Retinal pigment epithelial cell (primary cell): ENCODE data around the gene SCLT1.
"Not testable (repeated sequence)": the region's sequence is repeated elsewhere in the genome, so short reads cannot be mapped to it uniquely, and the experiment has no call there.

Experiments
- DNase-seq: peaks from one replicate; pipeline ENCODE4 v3.0.0-alpha.2; 2010; ENCODE audit warnings: low read depth
- H3K4me3 ChIP-seq: 2 replicates; pipeline ENCODE4 v1.5.1; 2011; ENCODE audit warnings: mild to moderate bottlenecking, low read length, control low read depth, moderate library complexity
- TF ChIP-seq, protein P1 (sequence below): conservative IDR thresholded peaks from 2 replicates; pipeline ENCODE4 v1.5.1; 2011; ENCODE audit warnings: low read depth, low read length, control low read depth, inconsistent platforms

SCLT1 gene

DNA sequence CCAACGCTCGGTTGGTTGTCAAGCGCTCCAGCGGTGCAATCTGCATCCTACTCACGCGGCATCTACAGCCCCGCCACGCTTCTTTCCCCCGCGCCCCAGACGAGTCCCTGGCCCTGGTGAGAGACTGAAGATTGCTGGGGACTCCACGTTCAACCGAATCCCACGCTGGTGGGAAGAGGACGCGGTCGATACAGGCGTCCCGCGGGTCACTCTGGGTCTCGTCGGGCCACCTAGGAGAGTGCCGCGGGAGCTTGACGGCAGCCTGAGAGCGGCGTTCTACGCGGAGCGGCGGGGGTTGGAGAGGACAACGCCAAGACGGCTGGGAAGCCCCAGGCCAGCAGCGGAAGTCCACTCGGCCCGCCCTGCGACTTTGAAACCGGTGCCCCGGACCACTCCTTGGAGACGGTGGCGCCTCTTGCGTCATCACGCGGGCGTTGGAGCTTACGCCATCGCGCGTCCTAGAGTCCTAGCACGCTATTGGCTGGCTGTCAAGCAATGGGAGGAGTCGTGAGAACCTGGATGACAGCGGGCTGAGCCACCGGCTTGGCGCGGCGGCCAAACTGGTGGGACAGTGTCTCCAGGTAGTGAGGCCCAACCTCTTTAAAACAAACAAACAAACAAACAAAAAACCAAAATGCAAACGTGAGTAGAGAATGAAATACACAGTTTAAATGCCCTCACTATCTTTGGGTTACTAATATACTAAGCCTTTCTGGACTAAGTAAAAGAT, at the start of gene SCLT1:
Gene SCLT1, minus strand, starts transcription at position 349 of the 730 bp plus-strand sequence. CDS start 436 bp downstream, outside the sequence.
- TF ChIP-seq, protein P1, sequence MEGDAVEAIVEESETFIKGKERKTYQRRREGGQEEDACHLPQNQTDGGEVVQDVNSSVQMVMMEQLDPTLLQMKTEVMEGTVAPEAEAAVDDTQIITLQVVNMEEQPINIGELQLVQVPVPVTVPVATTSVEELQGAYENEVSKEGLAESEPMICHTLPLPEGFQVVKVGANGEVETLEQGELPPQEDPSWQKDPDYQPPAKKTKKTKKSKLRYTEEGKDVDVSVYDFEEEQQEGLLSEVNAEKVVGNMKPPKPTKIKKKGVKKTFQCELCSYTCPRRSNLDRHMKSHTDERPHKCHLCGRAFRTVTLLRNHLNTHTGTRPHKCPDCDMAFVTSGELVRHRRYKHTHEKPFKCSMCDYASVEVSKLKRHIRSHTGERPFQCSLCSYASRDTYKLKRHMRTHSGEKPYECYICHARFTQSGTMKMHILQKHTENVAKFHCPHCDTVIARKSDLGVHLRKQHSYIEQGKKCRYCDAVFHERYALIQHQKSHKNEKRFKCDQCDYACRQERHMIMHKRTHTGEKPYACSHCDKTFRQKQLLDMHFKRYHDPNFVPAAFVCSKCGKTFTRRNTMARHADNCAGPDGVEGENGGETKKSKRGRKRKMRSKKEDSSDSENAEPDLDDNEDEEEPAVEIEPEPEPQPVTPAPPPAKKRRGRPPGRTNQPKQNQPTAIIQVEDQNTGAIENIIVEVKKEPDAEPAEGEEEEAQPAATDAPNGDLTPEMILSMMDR = no peak
- DNase-seq = peak; percentile 95
- peak within 1 kb of the TSS; percentile 85 for H3K4me3 ChIP-seq

DNA sequence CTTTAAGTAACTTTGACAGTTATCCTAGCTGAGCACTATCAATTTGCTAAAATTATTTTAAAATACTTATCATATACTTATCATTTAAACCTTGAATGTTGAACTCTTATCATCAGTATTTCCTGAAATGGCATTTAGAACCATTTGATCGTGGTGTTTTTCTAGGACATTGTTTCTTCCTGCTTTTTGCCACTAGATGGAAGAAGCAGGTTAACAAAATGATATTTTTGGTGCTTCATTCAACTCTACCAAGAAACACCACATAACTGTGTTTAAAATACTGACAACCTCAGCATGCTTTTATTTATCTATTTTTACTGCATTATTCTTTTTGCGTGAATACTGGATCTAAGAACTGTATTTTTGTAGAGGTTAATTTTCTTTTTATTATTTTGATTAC, 47.2 kb upstream of the SCLT1 start:
- no peak overlapping the region for H3K4me3 ChIP-seq
- TF ChIP-seq, protein P1 = peak; percentile 27
- no peak for DNase-seq

DNA sequence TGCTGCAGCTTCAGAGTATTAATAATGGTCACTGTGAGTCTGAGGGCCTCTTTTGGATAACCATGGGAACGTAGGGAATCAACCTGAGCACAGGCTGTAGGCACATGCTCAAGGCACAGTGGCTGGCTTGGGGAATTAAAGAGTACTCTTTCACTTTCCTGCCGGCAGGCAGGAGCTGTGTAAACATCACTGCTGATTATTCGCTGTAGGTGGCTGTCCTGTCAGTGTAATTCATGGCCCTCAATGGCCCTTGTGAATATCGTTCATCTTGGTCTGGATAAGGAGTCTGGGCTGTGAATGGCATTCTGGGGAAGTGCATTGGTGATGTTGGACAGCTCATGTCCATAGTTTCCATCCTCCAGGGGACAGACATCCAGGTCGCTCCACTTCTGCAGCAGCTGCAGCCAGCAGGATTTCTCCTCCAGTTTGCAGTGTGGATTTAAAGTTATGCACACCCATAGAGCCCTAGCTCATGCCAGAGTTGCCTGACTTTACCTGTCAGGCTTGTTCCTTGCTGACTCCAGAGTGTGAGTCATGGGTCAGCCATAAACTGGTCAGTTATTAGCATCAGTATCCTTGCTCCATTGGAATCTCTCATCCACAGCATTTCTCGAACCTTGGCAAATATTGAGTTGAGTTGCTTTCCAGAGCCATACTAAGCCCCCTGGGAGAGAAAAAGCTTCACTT, 45.6 kb upstream of the SCLT1 start:
- DNase-seq = no peak
- no peak overlapping the region for H3K4me3 ChIP-seq
- TF ChIP-seq, protein P1 = no peak

DNA sequence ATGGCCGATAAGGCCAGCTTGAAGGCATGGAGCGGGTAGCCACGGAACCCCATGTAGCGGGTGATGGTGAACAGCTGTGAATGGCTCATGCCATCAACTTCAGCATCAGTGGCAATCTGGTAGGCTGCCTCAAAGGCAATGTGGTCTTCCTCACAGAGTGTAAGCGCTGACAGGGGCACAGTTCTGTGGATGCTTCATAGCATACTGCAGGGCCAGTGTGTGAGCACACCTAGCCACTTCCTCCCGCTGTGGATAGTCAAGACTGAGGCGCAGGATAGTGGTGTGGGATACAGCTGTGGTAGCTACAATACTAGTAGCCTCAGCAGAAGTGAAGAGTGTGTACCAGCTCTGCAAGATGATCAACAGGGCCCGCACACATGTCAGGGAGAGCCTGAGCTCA, 43.1 kb upstream of the SCLT1 start:
- no peak overlapping the region for H3K4me3 ChIP-seq
- TF ChIP-seq, protein P1 = no peak
- DNase-seq = no peak

DNA sequence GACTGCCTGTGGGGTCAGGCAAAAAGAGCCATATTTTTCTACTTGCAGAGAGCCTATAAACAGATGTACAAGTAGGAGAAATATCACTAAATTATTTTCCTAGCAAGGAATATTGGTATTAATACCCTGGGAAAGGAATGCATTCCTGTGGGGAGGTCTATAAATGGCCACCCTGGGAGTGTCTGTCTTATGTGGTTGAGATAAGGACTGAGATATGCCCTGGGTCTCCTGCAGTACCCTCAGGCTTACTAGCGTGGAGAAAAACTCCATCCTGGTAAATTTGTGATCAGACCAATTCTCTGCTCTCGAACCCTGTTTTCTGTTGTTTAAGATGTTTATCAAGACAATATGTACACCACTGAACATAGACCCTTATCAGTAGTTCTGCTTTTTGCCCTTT, 38.0 kb upstream of the SCLT1 start:
- TF ChIP-seq, protein P1 = no peak
- DNase-seq = no peak
- no peak overlapping the region for H3K4me3 ChIP-seq

DNA sequence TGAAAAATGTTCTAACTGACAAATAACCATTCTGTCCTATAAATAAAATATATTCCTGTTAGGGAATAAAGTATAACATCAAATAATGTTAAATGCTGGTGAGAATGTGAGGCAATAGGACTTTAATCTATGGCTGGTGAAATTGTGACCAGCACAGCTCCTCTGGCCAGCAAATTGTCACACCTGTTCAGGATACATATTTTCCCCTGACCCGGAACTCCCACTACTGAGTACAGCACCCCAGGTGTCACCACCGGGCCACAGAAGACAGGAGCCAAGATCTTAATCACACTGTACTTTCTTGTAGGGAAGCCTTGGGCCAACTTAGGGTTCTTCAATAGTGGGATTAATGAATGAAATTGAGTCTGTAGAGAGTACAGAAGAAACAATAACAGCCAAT, 35.8 kb upstream of the SCLT1 start:
- no peak for DNase-seq
- TF ChIP-seq, protein P1 = no peak
- no peak overlapping the region for H3K4me3 ChIP-seq

DNA sequence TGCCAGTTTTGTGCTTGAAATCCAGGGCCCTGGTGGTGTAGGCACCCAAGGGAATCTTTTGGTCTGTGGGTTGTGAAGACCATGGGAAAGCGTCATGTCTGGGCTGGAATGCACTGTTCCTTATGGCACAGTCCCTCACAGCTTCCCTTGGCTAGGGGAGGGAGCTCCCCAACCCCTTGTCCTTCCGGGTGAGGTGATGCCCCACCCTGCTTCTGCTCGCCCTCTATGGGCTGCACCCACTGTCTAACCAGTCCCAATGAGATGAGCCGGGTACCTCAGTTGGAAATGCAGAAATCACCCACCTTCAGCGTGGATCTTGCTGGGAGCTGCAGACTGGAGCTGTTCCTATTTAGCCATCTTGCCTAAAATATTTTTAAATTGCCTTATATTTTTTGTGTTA, 33.3 kb upstream of the SCLT1 start:
- H3K4me3 ChIP-seq, DNase-seq: not testable (repeated sequence)
